HG03159 (cell line): ENCODE data around the gene CX3CR1.
"Not testable (repeated sequence)": the region's sequence is repeated elsewhere in the genome, so short reads cannot be mapped to it uniquely, and the experiment has no call there.

Source experiments
- ATAC-seq: cut with Tn5 transposase; IDR thresholded peaks from one replicate; pipeline ENCODE4 v1.9.1; 2021; ENCODE audit warnings: mild to moderate bottlenecking, moderate library complexity; ENCODE audit not compliant: unreplicated experiment

CX3CR1 gene

GRCh38 chr3:39279745-39280517, at the start of gene CX3CR1:
TSS of gene CX3CR1 (minus strand) at chr3:39280036. CDS start at chr3:39266509, 13,527 bp downstream.
- no peak for ATAC-seq

DNA sequence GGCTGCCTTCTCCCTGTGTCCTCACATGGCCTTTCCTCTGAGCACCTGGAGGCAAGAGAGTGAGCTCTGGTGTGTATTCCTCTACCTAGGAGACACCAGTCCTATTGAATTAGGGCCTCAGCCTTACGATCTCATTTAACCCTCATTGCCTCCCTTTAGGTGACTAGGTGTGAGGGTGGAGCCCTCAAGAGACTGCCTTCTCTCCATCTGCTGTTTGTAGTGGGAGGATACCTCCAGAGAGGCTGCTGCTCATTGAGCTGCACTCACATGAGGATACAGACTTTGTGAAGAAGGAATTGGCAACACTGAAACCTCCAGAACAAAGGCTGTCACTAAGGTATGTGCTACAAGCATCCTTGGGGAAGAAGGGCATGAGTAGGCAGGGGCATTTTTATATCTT, 49.7 kb upstream of the CX3CR1 start, which contains the start of gene CCR8:
Gene CCR8 (plus strand): TSS at position 217 of the 400 bp plus-strand sequence. CDS start 2,623 bp downstream, outside the sequence.
- ATAC-seq, result no peak

- ATAC-seq, result peak; percentile 68
These were observed 48.0 kb upstream of the CX3CR1 start for GRCh38 chr3:39327746-39328349.

- ATAC-seq, result no peak
These were observed 47.4 kb upstream of the CX3CR1 start for GRCh38 chr3:39327053-39327745.

- ATAC-seq, result no peak
These were observed 45.4 kb upstream of the CX3CR1 start for GRCh38 chr3:39325236-39325635.

- ATAC-seq, result no peak
These were observed 43.7 kb upstream of the CX3CR1 start for GRCh38 chr3:39323494-39323893.

DNA sequence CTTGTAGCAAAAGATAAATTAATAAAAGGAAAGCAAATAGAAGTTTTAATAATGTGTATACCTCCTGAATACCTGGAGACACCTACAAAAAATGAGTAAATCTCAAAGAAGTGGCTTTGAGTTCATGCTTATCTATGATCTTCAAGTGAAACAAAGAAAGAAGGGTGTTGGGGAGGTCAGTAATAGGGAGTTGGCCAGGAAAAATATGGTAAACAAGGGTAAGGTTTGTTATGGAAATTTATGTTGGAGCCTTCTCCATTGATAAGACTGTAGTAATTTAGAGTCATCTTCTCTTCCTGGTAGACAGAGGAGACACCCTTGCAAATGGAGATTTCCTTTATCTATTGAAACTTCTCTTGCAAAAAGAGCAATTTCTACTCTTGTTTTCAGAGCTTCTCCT, 43.1 kb upstream of the CX3CR1 start:
- no peak for ATAC-seq

DNA sequence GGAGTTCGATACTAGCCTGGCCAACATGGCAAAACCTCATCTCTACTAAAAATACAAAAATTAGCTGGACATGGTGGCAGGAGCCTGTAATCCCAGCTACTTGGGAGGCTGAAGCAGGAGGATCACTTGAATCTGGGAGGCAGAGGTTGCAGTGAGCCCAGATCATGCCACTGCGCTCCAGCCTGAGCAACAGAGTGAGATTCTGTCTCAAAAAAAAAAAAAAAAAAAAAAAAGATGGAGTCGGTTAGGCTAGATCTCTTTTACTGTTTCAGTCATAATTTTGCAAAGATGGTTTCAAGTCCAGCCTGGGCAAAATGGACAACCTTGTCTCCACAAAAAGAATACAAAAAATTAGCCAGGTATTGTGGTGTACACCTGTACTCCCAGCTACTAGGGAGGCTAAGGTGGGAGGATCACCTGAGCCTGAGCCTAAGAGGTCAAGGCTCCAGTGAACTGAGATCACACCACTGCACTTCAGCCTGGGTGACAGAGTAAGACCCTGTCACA, 42.4 kb upstream of the CX3CR1 start:
- not testable (repeated sequence) for ATAC-seq

DNA sequence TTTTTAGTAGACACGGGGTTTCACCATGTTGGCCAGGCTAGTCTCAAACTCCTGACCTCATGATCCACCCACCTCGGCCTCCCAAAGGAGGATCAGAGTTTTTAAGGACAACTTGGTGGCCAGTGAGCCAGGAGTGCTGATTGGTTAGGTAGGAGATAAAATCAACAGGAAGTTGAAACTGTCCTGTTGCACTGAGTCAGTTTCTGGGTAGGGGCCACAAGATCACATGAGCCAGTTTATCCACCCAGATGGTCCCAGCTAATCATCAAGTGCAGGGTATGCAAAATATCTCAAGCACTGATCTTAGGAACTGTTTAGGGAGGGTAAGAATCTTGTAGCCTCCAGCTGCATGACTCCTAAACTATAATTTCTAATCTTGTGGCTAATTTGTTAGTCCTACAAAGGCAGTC, 41.7 kb upstream of the CX3CR1 start:
- ATAC-seq, result not testable (repeated sequence)

DNA sequence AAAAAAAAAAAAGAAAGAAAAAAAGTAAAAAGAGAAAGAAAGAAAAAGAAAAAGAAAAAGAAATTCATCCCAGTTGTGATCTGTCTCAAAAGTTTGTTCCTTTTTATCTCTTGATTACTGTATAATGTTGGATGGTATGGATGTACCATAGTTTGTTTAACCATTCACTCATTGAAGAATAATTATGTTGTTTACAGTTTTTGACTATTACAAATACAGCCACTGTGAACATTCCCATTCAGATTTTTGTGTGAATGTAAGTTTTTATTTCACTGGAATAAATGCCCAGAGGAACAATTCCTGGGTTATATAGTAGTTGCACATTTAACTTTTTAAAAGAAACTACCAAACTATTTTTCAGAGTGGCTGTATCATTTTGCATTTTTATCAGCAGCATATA, 39.4 kb upstream of the CX3CR1 start:
- no peak for ATAC-seq

GRCh38 chr3:39318301-39318700, 38.5 kb upstream of the CX3CR1 start:
- ATAC-seq, result no peak

- ATAC-seq, result no peak
These were observed 37.8 kb upstream of the CX3CR1 start for GRCh38 chr3:39317571-39318169.

GRCh38 chr3:39315420-39315819, 35.6 kb upstream of the CX3CR1 start:
- ATAC-seq, result no peak

DNA sequence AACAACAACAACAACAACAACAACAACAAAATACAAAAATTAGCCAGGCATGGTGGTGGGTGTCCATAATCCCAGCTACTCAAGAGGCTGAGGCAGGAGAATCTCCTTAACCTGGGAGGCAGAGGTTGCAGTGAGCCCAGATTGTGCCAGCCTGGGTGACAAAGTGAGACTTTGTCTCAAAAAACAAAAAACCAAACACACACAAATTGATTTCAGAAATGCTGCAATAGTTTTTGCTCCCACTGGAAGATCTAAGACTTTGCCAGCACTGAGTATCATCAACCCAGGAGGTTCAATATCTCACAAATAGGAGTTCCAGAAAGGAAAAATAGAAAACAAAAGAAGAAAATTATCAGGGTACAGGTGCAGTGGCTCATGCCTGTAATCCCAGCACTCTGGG, 33.5 kb upstream of the CX3CR1 start:
- no peak for ATAC-seq

DNA sequence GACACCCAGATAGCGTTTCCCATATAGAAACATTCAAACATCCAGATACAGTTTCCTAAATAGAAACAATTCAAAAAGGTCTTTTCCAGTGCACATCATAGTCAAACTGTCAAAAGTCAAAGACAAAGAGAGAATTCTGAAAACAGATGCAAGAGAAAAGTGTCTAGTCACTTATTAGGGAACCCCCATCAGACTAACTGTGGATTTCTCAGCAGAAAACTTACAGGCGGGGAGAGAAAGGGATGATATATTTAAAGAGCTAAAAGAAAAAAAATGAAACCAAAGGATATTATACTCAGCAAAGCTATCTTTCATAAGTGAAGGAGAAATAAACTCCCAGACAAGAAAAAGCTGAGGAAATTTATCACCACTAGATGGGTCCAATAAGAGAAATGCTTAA, 22.3 kb upstream of the CX3CR1 start:
- no peak for ATAC-seq

DNA sequence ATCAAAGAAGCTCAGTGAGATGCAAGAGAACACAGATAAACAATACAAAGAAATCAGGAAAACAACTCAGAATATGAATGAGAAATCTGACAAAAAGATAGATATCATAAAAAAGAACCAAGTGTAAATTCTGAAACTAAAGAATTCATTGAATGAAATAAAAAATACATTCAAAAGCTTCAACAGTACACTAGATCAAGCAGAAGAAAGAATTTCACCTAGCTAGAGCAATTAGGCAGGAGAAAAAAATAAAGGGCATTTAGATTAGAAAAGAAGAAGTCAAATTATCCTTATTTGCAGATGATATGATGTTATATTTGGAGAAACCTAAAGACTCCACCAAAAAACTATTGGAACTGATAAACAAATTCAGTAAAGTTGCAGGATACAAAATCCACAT, 19.4 kb upstream of the CX3CR1 start:
- ATAC-seq, result no peak

DNA sequence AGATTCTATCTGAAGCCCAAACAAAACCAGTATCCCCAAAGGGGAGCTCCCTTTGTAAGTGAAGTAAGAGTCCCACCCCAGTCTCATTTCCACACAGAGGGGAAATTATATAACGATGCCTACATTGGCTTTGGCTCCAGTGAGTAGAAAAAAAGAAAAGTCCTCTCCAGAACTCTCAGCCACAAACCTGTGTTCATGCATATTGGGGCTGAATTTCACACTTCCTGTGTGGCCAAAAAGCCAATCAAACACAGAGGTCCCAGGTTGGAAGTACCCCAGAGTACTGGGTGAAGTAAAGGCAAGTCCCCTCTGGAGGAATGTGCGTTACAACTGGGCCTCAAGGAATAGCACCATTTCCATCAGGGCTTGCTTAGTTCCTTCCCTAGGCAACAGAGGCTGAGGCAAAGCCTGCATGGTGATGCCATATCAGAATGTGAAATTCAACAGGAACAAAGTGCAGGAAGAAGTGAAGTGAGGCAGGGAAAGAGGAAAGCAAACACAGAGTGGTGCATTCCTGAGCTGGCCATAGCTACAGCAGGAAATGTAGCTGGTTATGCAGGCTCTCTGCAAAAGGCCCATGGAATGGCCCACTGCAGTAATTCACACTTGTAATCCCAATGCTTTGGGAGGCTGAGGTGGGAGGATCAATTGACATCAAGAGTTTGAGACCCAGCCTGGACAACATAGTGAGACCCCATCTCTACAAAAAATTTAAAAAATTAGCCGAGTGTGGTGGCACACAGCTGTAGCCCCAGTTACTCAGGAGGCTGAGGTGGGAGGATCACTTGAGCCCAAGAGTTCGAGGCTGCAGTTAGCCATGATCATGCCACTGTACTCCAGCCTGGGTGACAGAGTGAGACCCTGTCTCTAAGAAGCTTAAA, 16.6 kb upstream of the CX3CR1 start:
- no peak for ATAC-seq

DNA sequence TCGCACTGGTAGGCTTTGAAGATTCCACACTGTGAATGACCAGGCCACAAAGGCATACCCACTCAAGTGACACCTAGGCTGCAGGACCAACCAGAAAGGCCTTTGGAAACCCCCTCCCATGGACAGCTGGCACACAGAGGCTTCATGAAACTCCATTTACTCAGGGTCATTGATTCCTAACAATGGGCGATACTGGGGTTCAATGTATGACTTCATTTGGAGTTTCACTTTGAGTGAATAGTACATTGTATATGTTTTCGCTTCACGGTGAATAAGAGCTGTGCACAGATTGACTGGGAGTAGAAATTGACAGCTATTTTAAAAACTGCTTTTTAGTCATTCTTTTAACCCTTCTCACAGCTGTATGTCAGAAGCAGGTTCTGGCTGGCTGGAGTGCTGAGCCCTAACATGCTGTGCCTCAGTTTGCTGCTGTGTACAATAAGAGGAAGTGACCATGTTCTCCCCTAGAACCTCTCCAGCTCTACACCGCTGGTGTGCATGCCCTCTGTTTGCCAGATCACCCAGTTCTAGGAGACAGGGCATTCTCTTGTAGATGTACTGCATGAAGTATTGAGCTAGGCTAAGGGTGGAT, 15.4 kb upstream of the CX3CR1 start:
- ATAC-seq, result peak; percentile 80

GRCh38 chr3:39294446-39295183, 14.8 kb upstream of the CX3CR1 start:
- no peak for ATAC-seq
